H9 (cell line): ENCODE data around the gene THOP1. TPM values are rescaled to one million over a fixed set of nuclear protein-coding genes. Genes with fewer than 3 reads are reported as not detected.

Experiments used
- DNase-seq: peaks from one replicate; pipeline ENCODE4 v3.0.0-alpha.2; 2017
- H2AFZ ChIP-seq: one replicate; pipeline ENCODE4 v1.6.1; 2013; ENCODE audit warnings: mild to moderate bottlenecking, low read length, control low read depth, moderate library complexity
- H2AK5ac ChIP-seq: 2 replicates; pipeline ENCODE4 v1.6.1; 2013; ENCODE audit warnings: low read length, control low read depth, mixed read lengths; ENCODE audit not compliant: insufficient read length
- H2BK120ac ChIP-seq: one replicate; pipeline ENCODE4 v1.6.1; 2013; ENCODE audit warnings: low read depth, mild to moderate bottlenecking, low read length, control low read depth, inconsistent platforms; ENCODE audit not compliant: poor library complexity, severe bottlenecking
- H2BK12ac ChIP-seq: 2 replicates; pipeline ENCODE4 v1.6.1; 2013; ENCODE audit warnings: low read length, control low read depth, mixed read lengths, low read depth; ENCODE audit not compliant: insufficient read length
- H2BK15ac ChIP-seq: 2 replicates; pipeline ENCODE4 v1.6.1; 2013; ENCODE audit warnings: low read depth, low read length, control low read depth
- H2BK20ac ChIP-seq: one replicate; pipeline ENCODE4 v1.6.1; 2013; ENCODE audit warnings: low read depth, mild to moderate bottlenecking, low read length, control low read depth, inconsistent platforms; ENCODE audit not compliant: poor library complexity, severe bottlenecking
- H2BK5ac ChIP-seq: 2 replicates; pipeline ENCODE4 v1.6.1; 2013; ENCODE audit warnings: low read length, control low read depth, mixed read lengths; ENCODE audit not compliant: insufficient read length
- H3K14ac ChIP-seq: 2 replicates; pipeline ENCODE4 v1.6.1; 2013; ENCODE audit warnings: low read length, control low read depth; ENCODE audit not compliant: insufficient read depth
- H3K18ac ChIP-seq: 2 replicates; pipeline ENCODE4 v1.6.1; 2013; ENCODE audit warnings: low read depth, mild to moderate bottlenecking, mixed read lengths, low read length, control low read depth; ENCODE audit not compliant: insufficient read length
- H3K23ac ChIP-seq: 2 replicates; pipeline ENCODE4 v1.6.1; 2013; ENCODE audit warnings: low read length, control low read depth, mixed read lengths, low read depth; ENCODE audit not compliant: insufficient read length
- H3K23me2 ChIP-seq: 2 replicates; pipeline ENCODE4 v1.6.1; 2013; ENCODE audit warnings: low read depth, mild to moderate bottlenecking, mixed read lengths, low read length, control low read depth; ENCODE audit not compliant: insufficient read length, poor library complexity, severe bottlenecking
- H3K27ac ChIP-seq: 2 replicates; pipeline ENCODE4 v1.5.1; 2013; ENCODE audit warnings: low read length, control low read depth, mixed read lengths, low read depth; ENCODE audit not compliant: insufficient read length
- H3K27me3 ChIP-seq: 2 replicates; pipeline ENCODE4 v1.6.1; 2013; ENCODE audit warnings: low read length, control low read depth, inconsistent platforms; ENCODE audit not compliant: insufficient read depth
- H3K4ac ChIP-seq: 2 replicates; pipeline ENCODE4 v1.6.1; 2013; ENCODE audit warnings: low read depth, mild to moderate bottlenecking, control low read depth, inconsistent platforms, low read length, moderate library complexity
- H3K4me1 ChIP-seq: 2 replicates; pipeline ENCODE4 v1.6.1; 2013; ENCODE audit warnings: low read length, control low read depth, inconsistent platforms; ENCODE audit not compliant: insufficient read depth
- H3K4me2 ChIP-seq: 2 replicates; pipeline ENCODE4 v1.6.1; 2013; ENCODE audit warnings: low read length, control low read depth, mixed read lengths; ENCODE audit not compliant: insufficient read length, insufficient read depth
- H3K56ac ChIP-seq: 2 replicates; pipeline ENCODE4 v1.6.1; 2013; ENCODE audit warnings: low read depth, mild to moderate bottlenecking, mixed read lengths, low read length, control low read depth; ENCODE audit not compliant: insufficient read length
- H3K79me1 ChIP-seq: 2 replicates; pipeline ENCODE4 v1.6.1; 2013; ENCODE audit warnings: low read depth, mild to moderate bottlenecking, moderate library complexity, low read length, control low read depth, inconsistent platforms; ENCODE audit not compliant: insufficient read depth, poor library complexity, severe bottlenecking
- H3K79me2 ChIP-seq: 2 replicates; pipeline ENCODE4 v1.6.1; 2013; ENCODE audit warnings: low read length, control low read depth, inconsistent platforms; ENCODE audit not compliant: insufficient read depth
- H3K9ac ChIP-seq: 2 replicates; pipeline ENCODE4 v1.6.1; 2013; ENCODE audit warnings: low read length, control low read depth, mixed read lengths; ENCODE audit not compliant: insufficient read length; ENCODE audit errors: extremely low read depth
- H3K9me3 ChIP-seq: one replicate; pipeline ENCODE4 v1.6.1; 2013; ENCODE audit warnings: low read depth, low read length, inconsistent platforms; ENCODE audit not compliant: control insufficient read depth
- H3T11ph ChIP-seq: one replicate; pipeline ENCODE4 v1.6.1; 2013; ENCODE audit warnings: mild to moderate bottlenecking, low read length, control low read depth, inconsistent platforms
- H4K20me1 ChIP-seq: one replicate; pipeline ENCODE4 v1.6.1; 2013; ENCODE audit not compliant: control insufficient read depth, insufficient read length, insufficient read depth
- H4K5ac ChIP-seq: 2 replicates; pipeline ENCODE4 v1.6.1; 2013; ENCODE audit warnings: low read depth, mild to moderate bottlenecking, mixed read lengths, low read length, control low read depth; ENCODE audit not compliant: insufficient read length
- H4K8ac ChIP-seq: replicated peaks from 2 replicates; pipeline ENCODE4 v1.6.1; 2013; ENCODE audit warnings: low read length, control low read depth, mixed read lengths, low read depth; ENCODE audit not compliant: insufficient read length
- H4K91ac ChIP-seq: 2 replicates; pipeline ENCODE4 v1.6.1; 2013; ENCODE audit warnings: low read depth, mild to moderate bottlenecking, moderate library complexity, mixed read lengths, low read length, control low read depth; ENCODE audit not compliant: insufficient read length
- H3K27ac Mint-ChIP-seq, 3 experiments: 2 replicates in 2 of 3; 3 replicates in 1 of 3; pipeline ENCODE4 v1.8.0; 2020 to 2021; ENCODE audit warnings: mixed read lengths in 3 of 3, mild to moderate bottlenecking in 1 of 3, moderate library complexity in 1 of 3
- H3K27me3 Mint-ChIP-seq: 2 replicates; pipeline ENCODE4 v1.8.0; 2021; ENCODE audit warnings: low read depth, mild to moderate bottlenecking, moderate library complexity, mixed read lengths
- H3K36me3 Mint-ChIP-seq, 3 experiments: 2 replicates in 2 of 3; 3 replicates in 1 of 3; pipeline ENCODE4 v1.8.0; 2020 to 2021; ENCODE audit warnings: low read depth in 3 of 3, mixed read lengths in 3 of 3; ENCODE audit not compliant: insufficient read depth in 1 of 3
- H3K4me1 Mint-ChIP-seq, 2 experiments: 2 replicates each; pipeline ENCODE4 v1.8.0; 2020; ENCODE audit warnings: mixed read lengths in 2 of 2
- H3K4me3 Mint-ChIP-seq, 2 experiments: 2 replicates in 1 of 2; 3 replicates in 1 of 2; pipeline ENCODE4 v1.8.0; 2020 to 2021; ENCODE audit warnings: mild to moderate bottlenecking in 2 of 2, mixed read lengths in 2 of 2, moderate library complexity in 1 of 2
- H3K9me3 Mint-ChIP-seq, 2 experiments: 2 replicates in 1 of 2; 3 replicates in 1 of 2; pipeline ENCODE4 v1.8.0; 2020; ENCODE audit warnings: mild to moderate bottlenecking in 2 of 2, mixed read lengths in 2 of 2, moderate library complexity in 1 of 2
- WGBS: extraction: QIAGEN DNeasy Blood & Tissue Kit; methylation state at CpG from one replicate; pipeline ENCODE4 v1.1.7; 2013; ENCODE audit warnings: missing lambda C conversion rate, low lambda C conversion rate, mixed read lengths; ENCODE audit not compliant: insufficient read length; ENCODE audit errors: extremely low coverage; 5-methylcytosine and 5-hydroxymethylcytosine counted together
- total RNA-seq: library from RNA; stranded (reverse); gene quantifications from 2 replicates; pipeline ENCODE4 v1.2.1, GENCODE V29; 2021
- TF ChIP-seq, protein P1 (sequence below): fragments of 200-600 bp; sonication (generic); conservative IDR thresholded peaks from 3 replicates; pipeline ENCODE4 v1.8.0; 2021; ENCODE audit warnings: antibody characterized with exemption, mild to moderate bottlenecking

Gene THOP1
- total RNA-seq, 1 experiment from 2014 or later: 150 TPM

DNA sequence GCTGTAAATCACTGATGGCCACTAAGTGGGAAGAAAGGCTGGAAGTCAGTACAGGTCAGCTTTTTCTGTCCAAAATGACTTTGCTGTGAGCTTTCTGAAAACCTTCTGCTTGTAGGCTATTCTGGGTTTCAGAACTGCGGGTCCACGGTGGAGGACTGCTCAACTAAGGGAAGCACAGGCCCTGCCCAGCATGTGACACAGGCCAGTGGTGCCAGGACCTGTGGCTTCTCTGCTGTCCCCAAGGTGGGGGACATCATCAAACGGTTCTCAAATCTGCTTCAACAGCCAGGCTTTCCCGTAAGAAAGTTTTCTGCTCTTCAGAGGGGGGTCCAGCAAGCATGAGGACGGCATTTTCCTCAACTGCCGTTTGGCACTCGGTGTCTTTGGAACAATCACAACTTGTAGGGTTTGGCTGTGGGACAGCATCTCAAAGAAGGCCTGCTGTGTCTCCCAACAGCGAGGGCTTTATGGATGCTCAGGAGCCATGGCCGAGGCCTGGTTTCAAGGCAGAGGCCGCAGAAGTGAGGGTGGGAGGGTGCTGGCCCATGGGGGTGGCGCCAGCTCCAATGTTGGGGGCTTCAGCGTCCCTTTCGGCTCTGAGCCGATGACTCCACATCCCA, 6.1 kb upstream of the THOP1 start:
- no peak overlapping the region for H3K23ac ChIP-seq
- no peak overlapping the region for H2BK12ac ChIP-seq
- no peaks in the 10 kb centered on the region for H4K20me1 ChIP-seq
- no peak overlapping the region for H3K9ac ChIP-seq
- no peaks in the 10 kb centered on the region; the same call in 1 of the 2 replicates for H3K27me3 Mint-ChIP-seq
- H3K36me3 Mint-ChIP-seq: peaks cover 14 to 32% (median 31%) of the 10 kb centered on the region in 3 experiments
- H3K9me3 Mint-ChIP-seq: peaks cover 0 to 4% of the 10 kb centered on the region in 2 experiments; a peak in 1 of 5 replicates
- H3K4ac ChIP-seq: no peak overlapping the region
- no peak overlapping the region for H2BK15ac ChIP-seq
- H2AK5ac ChIP-seq: no peak overlapping the region
- no peaks in the 10 kb centered on the region for H3K4me1 ChIP-seq
- H3K23me2 ChIP-seq: peaks cover 5% of the 10 kb centered on the region
- H3K79me1 ChIP-seq: peaks cover 8% of the 10 kb centered on the region
- no peak overlapping the region for H2BK120ac ChIP-seq
- H3K18ac ChIP-seq: no peak overlapping the region
- H3K79me2 ChIP-seq: peaks cover 78% of the 10 kb centered on the region
- H2BK5ac ChIP-seq: no peak overlapping the region
- TF ChIP-seq, protein P1, sequence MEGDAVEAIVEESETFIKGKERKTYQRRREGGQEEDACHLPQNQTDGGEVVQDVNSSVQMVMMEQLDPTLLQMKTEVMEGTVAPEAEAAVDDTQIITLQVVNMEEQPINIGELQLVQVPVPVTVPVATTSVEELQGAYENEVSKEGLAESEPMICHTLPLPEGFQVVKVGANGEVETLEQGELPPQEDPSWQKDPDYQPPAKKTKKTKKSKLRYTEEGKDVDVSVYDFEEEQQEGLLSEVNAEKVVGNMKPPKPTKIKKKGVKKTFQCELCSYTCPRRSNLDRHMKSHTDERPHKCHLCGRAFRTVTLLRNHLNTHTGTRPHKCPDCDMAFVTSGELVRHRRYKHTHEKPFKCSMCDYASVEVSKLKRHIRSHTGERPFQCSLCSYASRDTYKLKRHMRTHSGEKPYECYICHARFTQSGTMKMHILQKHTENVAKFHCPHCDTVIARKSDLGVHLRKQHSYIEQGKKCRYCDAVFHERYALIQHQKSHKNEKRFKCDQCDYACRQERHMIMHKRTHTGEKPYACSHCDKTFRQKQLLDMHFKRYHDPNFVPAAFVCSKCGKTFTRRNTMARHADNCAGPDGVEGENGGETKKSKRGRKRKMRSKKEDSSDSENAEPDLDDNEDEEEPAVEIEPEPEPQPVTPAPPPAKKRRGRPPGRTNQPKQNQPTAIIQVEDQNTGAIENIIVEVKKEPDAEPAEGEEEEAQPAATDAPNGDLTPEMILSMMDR: no peak
- WGBS: no CpG with 5 or more reads among the region's 14 CpGs
- H4K5ac ChIP-seq: no peak overlapping the region
- DNase-seq: no peak
- H3K4me1 Mint-ChIP-seq: peaks cover 10 to 18% of the 10 kb centered on the region in 2 experiments
- no peak overlapping the region for H3K27ac Mint-ChIP-seq
- H3K9me3 ChIP-seq: no peaks in the 10 kb centered on the region
- no peaks in the 10 kb centered on the region for H3K27me3 ChIP-seq
- H3T11ph ChIP-seq: no peak overlapping the region
- no peak overlapping the region for H3K4me3 Mint-ChIP-seq
- H3K14ac ChIP-seq: no peak overlapping the region
- H3K27ac ChIP-seq: no peak overlapping the region
- no peak overlapping the region for H2AFZ ChIP-seq
- H4K91ac ChIP-seq: no peak overlapping the region
- H3K56ac ChIP-seq: no peak overlapping the region
- H3K4me2 ChIP-seq: no peak overlapping the region
- H2BK20ac ChIP-seq: no peak overlapping the region
- no peak overlapping the region for H4K8ac ChIP-seq
